Fibroblast of mammary gland (primary cell): ENCODE data around the gene SLC5A6.

Source experiments
- DNase-seq: peaks from one replicate; pipeline ENCODE4 v3.0.0-alpha.2; 2010; ENCODE audit warnings: low read depth
- H3K4me3 ChIP-seq: 2 replicates; pipeline ENCODE4 v1.5.1; 2011; ENCODE audit warnings: low read depth, mild to moderate bottlenecking, low read length, moderate library complexity; ENCODE audit not compliant: control insufficient read depth
- CTCF ChIP-seq: conservative IDR thresholded peaks from 2 replicates; pipeline ENCODE4 v1.5.1; 2011; ENCODE audit warnings: low read depth, low read length, inconsistent platforms; ENCODE audit not compliant: control insufficient read depth, insufficient read depth

Gene SLC5A6

DNA sequence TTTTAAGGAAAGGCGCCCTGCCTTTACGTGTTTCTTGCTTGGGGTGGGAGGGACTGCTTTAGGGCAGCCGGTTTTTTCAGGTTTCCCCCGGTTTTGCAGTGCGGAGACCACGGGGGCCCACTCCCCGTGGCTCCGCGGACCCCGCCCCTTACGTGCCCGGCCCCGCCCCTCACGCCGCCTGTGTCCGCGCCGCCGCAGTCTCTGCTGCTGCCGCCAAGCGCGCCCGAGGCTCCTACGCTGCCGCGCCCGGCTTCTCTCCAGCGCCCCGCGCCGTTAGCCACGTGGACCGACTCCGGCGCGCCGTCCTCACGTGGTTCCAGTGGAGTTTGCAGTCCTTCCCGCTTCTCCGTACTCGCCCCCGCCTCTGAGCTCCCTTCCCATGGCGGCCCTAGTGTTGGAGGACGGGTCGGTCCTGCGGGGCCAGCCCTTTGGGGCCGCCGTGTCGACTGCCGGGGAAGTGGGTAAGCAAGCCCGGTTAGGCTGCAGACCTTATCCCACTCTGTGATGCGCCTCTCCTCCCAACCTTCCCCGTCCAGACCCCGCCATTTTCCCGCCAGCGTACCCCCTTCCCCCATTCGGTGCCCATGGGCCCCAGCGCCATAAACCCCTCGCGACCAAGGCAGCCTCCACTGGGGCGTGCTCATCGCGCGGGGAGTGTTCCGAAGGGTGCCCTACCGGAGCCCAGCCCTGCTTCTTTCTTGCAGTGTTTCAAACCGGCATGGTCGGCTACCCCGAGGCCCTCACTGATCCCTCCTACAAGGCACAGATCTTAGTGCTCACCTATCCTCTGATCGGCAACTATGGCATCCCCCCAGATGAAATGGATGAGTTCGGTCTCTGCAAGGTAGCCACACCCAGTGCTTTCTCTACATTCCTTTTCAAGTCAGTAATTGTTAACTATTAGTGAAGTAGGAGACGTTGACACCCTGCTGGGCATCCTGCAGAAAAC, 5.4 kb upstream of the SLC5A6 start, which contains the start of gene CAD:
TSS of gene CAD (plus strand) at position 197 of the 949 bp plus-strand sequence. CDS start at position 380, 183 bp downstream.
- no peak for TF ChIP-seq CTCF
- peak within 1 kb of the TSS; percentile 88 for H3K4me3 ChIP-seq
- DNase-seq, result peak; percentile 78

- TF ChIP-seq CTCF, result no peak
- peak overlapping the region; percentile 88 for H3K4me3 ChIP-seq
- DNase-seq, result no peak
These were observed 4.5 kb upstream of the SLC5A6 start for GRCh38 chr2:27216416-27217137.

DNA sequence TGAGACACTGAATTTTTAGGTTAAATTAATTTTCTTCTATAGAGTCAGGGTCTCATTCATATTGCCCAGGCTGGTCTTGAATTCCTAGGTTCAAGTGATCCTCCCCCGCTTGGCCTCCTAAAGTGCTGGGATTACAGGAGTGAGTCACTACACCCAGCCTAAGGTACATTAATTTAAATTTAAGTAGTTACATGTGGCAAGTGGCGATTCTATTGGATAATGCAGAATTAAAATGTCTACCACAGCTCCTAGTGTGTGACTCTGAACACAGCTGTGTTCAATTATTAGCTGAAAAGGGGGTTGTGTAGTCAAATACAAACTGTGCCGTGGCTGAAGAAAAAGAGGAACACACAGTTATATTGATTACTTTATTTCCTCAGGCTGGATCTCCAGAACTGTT, 2.9 kb upstream of the SLC5A6 start:
- TF ChIP-seq CTCF, result no peak
- DNase-seq, result peak; percentile 86
- H3K4me3 ChIP-seq, result no peak overlapping the region

DNA sequence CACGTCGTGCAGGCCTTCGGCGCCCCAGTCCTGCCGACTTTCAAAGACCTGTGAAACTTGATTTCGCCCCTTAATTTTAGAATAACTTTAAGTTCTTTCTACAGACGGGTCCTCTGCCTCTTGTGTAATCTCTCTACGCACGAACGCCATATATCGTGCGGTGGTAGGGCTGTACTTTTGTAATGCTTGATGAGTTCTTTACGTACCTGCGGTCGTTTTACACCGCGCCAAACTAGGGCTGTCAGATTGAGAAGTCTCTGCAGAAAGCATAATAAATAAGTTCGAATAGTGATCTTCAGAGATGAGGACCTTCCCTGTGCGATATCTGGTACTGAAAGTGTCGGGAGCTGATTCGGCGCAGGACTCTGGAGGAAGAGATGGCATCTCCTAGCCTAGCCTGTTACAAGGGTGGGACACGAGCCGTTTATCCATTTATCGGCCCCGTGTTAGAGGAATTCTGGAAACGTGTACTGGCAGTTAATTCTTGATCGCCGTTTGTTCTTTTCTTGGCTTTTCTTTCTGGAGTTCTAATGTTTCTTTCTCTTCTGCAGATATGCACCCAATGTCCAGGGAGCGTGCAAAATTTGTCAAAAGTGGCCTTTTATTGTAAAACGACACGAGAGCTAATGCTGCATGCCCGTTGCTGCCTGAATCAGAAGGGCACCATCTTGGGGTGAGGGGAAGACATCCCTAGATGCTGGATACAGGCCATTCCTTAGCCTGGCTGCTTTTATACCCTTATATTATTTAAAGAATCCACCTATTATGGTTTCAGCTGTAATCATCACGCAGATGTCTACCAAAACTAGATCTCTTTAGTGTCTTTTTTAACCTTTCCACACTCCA, 781 bp upstream of the SLC5A6 start:
- DNase-seq, result peak; percentile 82
- peak overlapping the region; percentile 82 for H3K4me3 ChIP-seq
- no peak for TF ChIP-seq CTCF

DNA sequence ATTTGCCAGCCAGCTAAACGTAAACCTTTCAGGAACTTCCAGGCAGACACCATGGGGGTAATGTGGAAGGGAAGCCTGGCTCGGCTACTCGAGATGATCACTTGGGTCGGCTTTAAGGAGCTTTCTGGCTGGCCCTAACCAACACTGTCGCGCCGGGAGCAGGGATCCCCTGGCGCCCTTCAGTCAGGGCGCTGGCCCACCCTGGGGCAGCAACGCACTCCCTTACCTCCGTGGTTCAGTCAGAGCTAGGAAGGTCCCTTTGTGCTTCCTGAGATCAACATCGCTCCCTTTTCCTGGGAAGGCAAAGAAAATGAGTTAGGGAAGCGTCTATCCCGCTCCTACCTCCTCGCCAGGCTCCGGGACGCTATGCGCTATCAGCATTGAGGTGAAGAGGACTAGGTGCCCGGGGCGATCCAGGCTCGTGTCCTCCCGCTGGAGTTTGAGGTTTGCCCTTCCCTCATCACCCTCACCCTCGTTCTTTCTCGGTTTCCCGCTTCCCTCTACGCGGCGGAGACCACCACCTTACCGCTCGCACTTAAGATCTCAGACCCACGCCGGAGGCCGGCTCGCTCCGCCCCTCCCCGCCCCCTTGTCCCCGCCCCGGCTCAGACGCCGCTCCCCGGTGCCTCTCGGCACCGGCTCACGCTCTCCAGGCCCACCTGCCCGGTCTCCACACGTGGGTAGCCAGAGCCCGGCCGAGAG, 676 bp downstream of the SLC5A6 start:
- peak overlapping the region; percentile 82 for H3K4me3 ChIP-seq
- no peak for TF ChIP-seq CTCF
- peak; percentile 6 for DNase-seq
